ACC112 (cell line): ENCODE results near the gene BPIFB6.

Experiments used
- H2AFZ ChIP-seq: fragments of 200-600 bp; sonication (generic); one replicate; pipeline ENCODE4 v1.6.0; 2017; ENCODE audit warnings: antibody characterized with exemption, low read length; ENCODE audit not compliant: unreplicated experiment
- H3K27ac ChIP-seq: fragments of 200-600 bp; sonication (generic); 2 replicates; pipeline ENCODE4 v1.5.1; 2014; ENCODE audit warnings: low read depth, mild to moderate bottlenecking, antibody characterized with exemption, low read length, moderate library complexity
- H3K27me3 ChIP-seq: fragments of 200-600 bp; sonication (generic); 2 replicates; pipeline ENCODE4 v1.6.1; 2014; ENCODE audit warnings: mild to moderate bottlenecking, antibody characterized with exemption, low read length, moderate library complexity, mixed read lengths; ENCODE audit not compliant: insufficient read depth
- H3K36me3 ChIP-seq: fragments of 200-600 bp; sonication (generic); 2 replicates; pipeline ENCODE4 v1.6.1; 2016; ENCODE audit warnings: mild to moderate bottlenecking, antibody characterized with exemption, low read length, moderate library complexity, mixed read lengths; ENCODE audit not compliant: insufficient read depth
- H3K4me1 ChIP-seq: fragments of 200-600 bp; sonication (generic); one replicate; pipeline ENCODE4 v1.6.1; 2016; ENCODE audit warnings: low read length, mixed read lengths; ENCODE audit not compliant: insufficient read depth, unreplicated experiment, control insufficient read depth
- H3K4me3 ChIP-seq: fragments of 200-600 bp; sonication (generic); 2 replicates; pipeline ENCODE4 v1.5.1; 2014; ENCODE audit warnings: mild to moderate bottlenecking, low read depth, low read length
- H3K79me2 ChIP-seq: fragments of 200-600 bp; sonication (generic); one replicate; pipeline ENCODE4 v1.6.0; 2016; ENCODE audit warnings: low read length; ENCODE audit not compliant: control insufficient read depth, unreplicated experiment, insufficient read depth

The BPIFB6 gene

DNA sequence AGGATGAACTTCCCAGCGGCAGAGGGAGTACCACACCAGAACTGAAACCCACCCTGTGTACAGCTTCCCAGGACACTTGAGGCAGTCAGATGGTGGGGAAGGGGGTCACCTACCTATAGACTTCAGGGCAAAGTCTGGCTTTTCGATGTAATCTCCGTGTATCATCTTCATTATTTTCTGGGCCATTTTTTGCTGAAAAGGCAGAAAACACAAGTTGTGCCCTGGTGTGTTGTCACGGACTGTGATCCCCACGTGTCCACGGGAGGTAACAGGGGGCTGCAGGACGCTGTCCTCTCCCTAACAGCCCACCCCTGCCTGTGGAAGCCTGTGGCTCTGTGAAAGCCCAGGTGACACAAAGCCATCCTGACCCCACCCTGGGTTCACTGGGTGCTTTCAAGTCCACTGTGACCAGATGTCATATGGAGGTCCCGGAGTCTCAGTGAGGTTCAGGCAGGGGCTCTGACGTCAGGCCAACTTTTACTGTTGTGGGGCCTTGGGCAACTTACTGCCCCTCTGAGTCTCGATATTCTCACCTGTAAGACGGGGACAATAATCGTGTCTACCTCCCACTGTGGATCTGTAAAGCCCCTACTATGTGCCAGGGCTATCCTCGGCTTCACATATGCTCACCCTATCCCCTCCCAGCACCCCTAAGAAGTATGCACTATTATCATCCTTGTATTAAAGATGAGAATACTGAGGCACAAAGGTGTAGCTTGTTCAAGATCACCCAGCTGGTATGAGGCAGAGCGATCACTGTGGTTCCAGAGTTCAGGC lies 41.8 kb upstream of the BPIFB6 start:
- no peaks in the 10 kb centered on the region for H3K4me1 ChIP-seq
- H3K79me2 ChIP-seq: no peaks in the 10 kb centered on the region
- H3K27ac ChIP-seq: no peak overlapping the region
- peaks cover 11% of the 10 kb centered on the region for H3K27me3 ChIP-seq
- H3K4me3 ChIP-seq: no peak overlapping the region
- H2AFZ ChIP-seq: no peak overlapping the region
- no peaks in the 10 kb centered on the region for H3K36me3 ChIP-seq

GRCh38 chr20:32990426-32990825 lies 41.0 kb upstream of the BPIFB6 start:
- Histone ChIP-seq H3K27ac (no peak overlapping the region), H2AFZ (no peak overlapping the region)

DNA sequence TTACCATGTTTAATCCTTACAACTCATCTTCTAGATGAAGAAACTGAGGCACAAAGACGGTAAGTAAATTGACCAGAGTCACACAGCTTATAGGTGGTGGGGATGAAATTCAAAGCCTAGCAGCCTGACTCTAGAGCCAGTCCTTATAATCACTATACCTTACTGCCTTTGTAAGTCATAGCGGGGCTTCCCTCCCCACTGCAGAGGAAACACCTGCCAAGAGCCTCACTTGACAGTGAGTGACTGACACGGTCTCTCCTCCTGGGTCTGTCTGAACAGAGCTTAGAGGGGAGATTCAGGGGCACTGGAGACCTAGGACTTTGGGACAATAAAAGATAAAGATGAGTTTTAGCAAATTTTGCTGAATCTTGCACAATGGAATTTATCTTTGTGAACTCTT lies 40.1 kb upstream of the BPIFB6 start:
- Histone ChIP-seq H3K4me3 (no peak overlapping the region), H3K27ac (no peak overlapping the region), H3K79me2 (no peaks in the 10 kb centered on the region), H2AFZ (no peak overlapping the region), H3K27me3 (peaks cover 20% of the 10 kb centered on the region), H3K36me3 (no peaks in the 10 kb centered on the region), H3K4me1 (no peaks in the 10 kb centered on the region)

More at GRCh38 chr20:32990426-32990825, 41.0 kb upstream of the BPIFB6 start:
- H3K36me3 ChIP-seq: no peaks in the 10 kb centered on the region
- H3K4me3 ChIP-seq: no peak overlapping the region
- H3K4me1 ChIP-seq: no peaks in the 10 kb centered on the region
- no peaks in the 10 kb centered on the region for H3K79me2 ChIP-seq
- peaks cover 18% of the 10 kb centered on the region for H3K27me3 ChIP-seq

GRCh38 chr20:32991792-32992641 lies 39.4 kb upstream of the BPIFB6 start:
- H3K36me3 ChIP-seq: no peaks in the 10 kb centered on the region
- H3K79me2 ChIP-seq: no peaks in the 10 kb centered on the region
- no peaks in the 10 kb centered on the region for H3K4me1 ChIP-seq
- no peak overlapping the region for H3K27ac ChIP-seq
- no peak overlapping the region for H2AFZ ChIP-seq
- H3K4me3 ChIP-seq: no peak overlapping the region
- peaks cover 20% of the 10 kb centered on the region for H3K27me3 ChIP-seq

- no peak overlapping the region for H3K27ac ChIP-seq
- H3K79me2 ChIP-seq: no peaks in the 10 kb centered on the region
- H3K4me1 ChIP-seq: no peaks in the 10 kb centered on the region
- peaks cover 33% of the 10 kb centered on the region for H3K27me3 ChIP-seq
- no peaks in the 10 kb centered on the region for H3K36me3 ChIP-seq
- H2AFZ ChIP-seq: no peak overlapping the region
- H3K4me3 ChIP-seq: no peak overlapping the region
Observed at GRCh38 chr20:32993496-32994050, 37.9 kb upstream of the BPIFB6 start.

- Histone ChIP-seq H3K27me3 (peaks cover 39% of the 10 kb centered on the region), H2AFZ (no peak overlapping the region), H3K4me3 (no peak overlapping the region), H3K79me2 (no peaks in the 10 kb centered on the region), H3K27ac (no peak overlapping the region), H3K4me1 (no peaks in the 10 kb centered on the region), H3K36me3 (no peaks in the 10 kb centered on the region)
Observed at GRCh38 chr20:32995802-32996201, 35.6 kb upstream of the BPIFB6 start.

GRCh38 chr20:32997431-32997830 lies 34.0 kb upstream of the BPIFB6 start:
- H3K27me3 ChIP-seq: peaks cover 35% of the 10 kb centered on the region
- H3K4me3 ChIP-seq: no peak overlapping the region
- H3K36me3 ChIP-seq: no peaks in the 10 kb centered on the region
- no peak overlapping the region for H2AFZ ChIP-seq
- H3K27ac ChIP-seq: no peak overlapping the region
- no peaks in the 10 kb centered on the region for H3K79me2 ChIP-seq
- H3K4me1 ChIP-seq: no peaks in the 10 kb centered on the region

DNA sequence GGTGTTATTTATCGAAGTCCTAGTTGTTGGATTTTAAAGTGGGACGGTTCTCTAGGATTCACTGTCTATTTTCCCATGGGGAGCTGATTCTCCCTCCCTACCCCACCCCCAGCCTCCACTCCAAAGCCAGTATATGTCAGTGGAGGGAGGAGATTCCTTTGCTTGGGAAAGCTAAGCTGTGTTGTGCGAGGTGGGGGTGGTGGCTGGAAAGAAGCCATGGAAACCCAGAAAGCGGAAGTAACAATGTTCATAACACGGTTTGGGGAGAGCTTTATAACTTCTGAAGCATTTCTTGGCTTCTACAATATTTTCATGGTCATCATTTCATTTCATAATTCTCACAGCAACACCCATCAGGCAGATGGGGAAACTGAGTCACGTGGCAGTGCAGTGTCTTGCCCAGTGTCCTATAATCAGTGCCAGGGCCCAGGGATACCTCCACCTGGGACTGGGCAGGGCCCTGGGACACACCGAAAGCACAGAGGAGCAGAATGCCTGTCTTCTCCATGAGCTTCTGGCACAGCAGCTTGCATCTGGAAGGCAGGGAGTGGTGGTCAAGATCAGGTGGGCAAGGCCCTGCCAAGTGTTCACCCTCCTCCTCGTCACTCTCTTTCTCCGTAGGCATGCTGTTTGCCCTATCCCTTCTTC lies 31.7 kb upstream of the BPIFB6 start:
- Histone ChIP-seq H3K27me3 (peaks cover 37% of the 10 kb centered on the region), H3K79me2 (no peaks in the 10 kb centered on the region), H3K36me3 (no peaks in the 10 kb centered on the region), H2AFZ (no peak overlapping the region), H3K27ac (no peak overlapping the region), H3K4me1 (no peaks in the 10 kb centered on the region), H3K4me3 (no peak overlapping the region)

DNA sequence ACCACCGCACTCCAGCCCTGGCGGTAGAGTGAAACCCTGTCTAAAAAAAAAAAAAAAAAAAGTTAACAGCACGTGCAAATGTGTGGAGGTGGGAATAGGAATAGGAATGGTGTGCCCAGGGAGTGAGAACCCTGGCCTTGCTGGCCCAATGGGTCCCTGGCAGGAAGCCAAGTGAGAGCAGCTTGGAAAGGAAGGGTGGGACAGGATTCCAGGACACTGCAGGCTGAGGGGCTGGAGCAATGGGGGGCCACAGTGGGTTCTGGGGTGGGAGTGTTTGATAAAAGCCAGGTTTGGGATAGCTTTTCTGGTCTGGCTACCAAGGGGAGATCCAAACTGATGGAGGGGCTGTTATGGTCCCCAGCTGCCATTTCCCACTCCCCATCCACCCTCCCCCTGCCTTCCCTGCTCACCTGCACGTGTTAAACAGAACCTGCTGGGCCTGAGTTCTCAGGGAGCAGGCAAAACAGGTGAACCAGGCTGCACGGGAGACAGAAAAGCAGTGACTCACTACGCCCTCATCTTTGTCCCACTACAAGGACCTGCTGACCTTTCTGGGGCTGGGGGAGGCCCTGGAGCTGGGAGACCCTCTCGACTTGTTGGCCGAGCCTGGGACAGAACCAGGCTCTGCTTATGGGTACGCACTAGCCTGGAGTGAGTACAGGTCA lies 30.5 kb upstream of the BPIFB6 start:
- H3K27me3 ChIP-seq: peaks cover 37% of the 10 kb centered on the region
- H3K4me3 ChIP-seq: no peak overlapping the region
- no peak overlapping the region for H3K27ac ChIP-seq
- no peaks in the 10 kb centered on the region for H3K4me1 ChIP-seq
- H2AFZ ChIP-seq: no peak overlapping the region
- no peaks in the 10 kb centered on the region for H3K79me2 ChIP-seq
- H3K36me3 ChIP-seq: no peaks in the 10 kb centered on the region
